ENCODE results near the gene NEK5. TPM values are rescaled to one million over a fixed set of nuclear protein-coding genes. Genes with fewer than 3 reads are reported as not detected.

The NEK5 gene
- total and polyA plus RNA-seq, 2 experiments from 2014 or later = 0.73 to 1.3 TPM

- TF ChIP-seq ZNF462 (CRISPR knock-in tag; IDR thresholded peaks at IDR 0.05) (no peak), POLR2AphosphoS5 (IDR thresholded peaks at IDR 0.05; ENCODE audit: low read depth) (no peak)
Measured at GRCh38 chr13:51993713-51994112, 135.2 kb downstream of the NEK5 start (continued).

- Mint-ChIP-seq H3K27ac (no peak overlapping the region), H3K27me3 (ENCODE audit: insufficient read depth, low read depth, poor library complexity) (peaks cover 3% of the 10 kb centered on the region), H3K4me1 (no peaks in the 10 kb centered on the region), H3K9me3 (no peaks in the 10 kb centered on the region; the same call in 1 of the 3 replicates), H3K36me3 (ENCODE audit: low read depth) (no peaks in the 10 kb centered on the region), H3K4me3 (no peak overlapping the region)
- no peaks in the 10 kb centered on the region for H3K36me3 ChIP-seq (ENCODE audit: insufficient read depth)
- no peak overlapping the region for H3K27ac ChIP-seq (ENCODE audit: low read depth)
- DNase-seq (ENCODE audit: low spot score) = no peak
- H2AFZ ChIP-seq = no peak overlapping the region
- H4K20me1 ChIP-seq (replicated peaks; ENCODE audit: insufficient read depth) = no peaks in the 10 kb centered on the region
- H3K79me2 ChIP-seq (replicated peaks; ENCODE audit: insufficient read depth) = no peaks in the 10 kb centered on the region; the same call in 1 of the 2 replicates
- no peak overlapping the region for H3K4me2 ChIP-seq
- H3K4me3 ChIP-seq = no peak overlapping the region
- no peaks in the 10 kb centered on the region for H3K27me3 ChIP-seq (ENCODE audit: insufficient read depth)
- H3K4me1 ChIP-seq (ENCODE audit: insufficient read depth) = no peaks in the 10 kb centered on the region
- no peak for ATAC-seq
- TF ChIP-seq POLR2AphosphoS5 (IDR thresholded peaks at IDR 0.05; ENCODE audit: low read depth) (no peak), ZNF114 (CRISPR knock-in tag; IDR thresholded peaks at IDR 0.05) (no peak), CREB1 (CRISPR knock-in tag; IDR thresholded peaks at IDR 0.05; ENCODE audit: low read depth) (no peak), EZH2phosphoT487 (IDR thresholded peaks at IDR 0.05; ENCODE audit: unreplicated experiment) (no peak), STAT1 (IDR thresholded peaks at IDR 0.05; ENCODE audit: unreplicated experiment) (no peak), NANOG (IDR thresholded peaks at IDR 0.05; ENCODE audit: borderline replicate concordance) (no peak), ZNF462 (CRISPR knock-in tag; IDR thresholded peaks at IDR 0.05) (no peak)
- no peaks in the 10 kb centered on the region for H3K9me2 ChIP-seq (ENCODE audit: insufficient read depth)
- no peaks in the 10 kb centered on the region for H3F3A ChIP-seq (replicated peaks; ENCODE audit: low read depth)
Measured at GRCh38 chr13:51988988-51989618, 139.8 kb downstream of the NEK5 start.

Measured in GM23338 (cell line).